NCI-H774 (cell line): ENCODE results near the gene FBXO33.
A peak's percentile ranks its signal among the peaks of the same experiment; 100 is the strongest.

Experiments used
- DNase-seq: peaks from one replicate; lab custom pipeline; 2025; lab: John Stamatoyannopoulos, UW

The FBXO33 gene

GRCh38 chr14:39432179-39432618 is at the start of gene FBXO33:
Gene FBXO33 (minus strand): TSS chr14:39432433. CDS start chr14:39432162, 271 bp downstream.
- DNase-seq: peak; percentile 89

GRCh38 chr14:39474416-39474911 is 42.2 kb upstream of the FBXO33 start:
- no peak for DNase-seq

- no peak for DNase-seq
Observed at GRCh38 chr14:39472078-39472477, 39.8 kb upstream of the FBXO33 start.

- DNase-seq: no peak
Observed at GRCh38 chr14:39469094-39469710, 37.0 kb upstream of the FBXO33 start.

- DNase-seq: no peak
Observed at GRCh38 chr14:39467889-39468524, 35.8 kb upstream of the FBXO33 start.

GRCh38 chr14:39459795-39460478 is 27.7 kb upstream of the FBXO33 start:
- DNase-seq: no peak

- DNase-seq: no peak
Observed at GRCh38 chr14:39456702-39457250, 24.5 kb upstream of the FBXO33 start.

- DNase-seq: no peak
Observed at GRCh38 chr14:39454906-39455539, 22.8 kb upstream of the FBXO33 start.

GRCh38 chr14:39452680-39453079 is 20.4 kb upstream of the FBXO33 start:
- no peak for DNase-seq

- DNase-seq: no peak
Observed at GRCh38 chr14:39451811-39452210, 19.6 kb upstream of the FBXO33 start.

GRCh38 chr14:39447175-39447661 is 15.0 kb upstream of the FBXO33 start:
- DNase-seq: no peak

GRCh38 chr14:39446131-39446744 is 14.0 kb upstream of the FBXO33 start:
- no peak for DNase-seq

- no peak for DNase-seq
Observed at GRCh38 chr14:39442293-39442692, 10.1 kb upstream of the FBXO33 start.

GRCh38 chr14:39441805-39442204 is 9.6 kb upstream of the FBXO33 start:
- DNase-seq: no peak

- DNase-seq: no peak
Observed at GRCh38 chr14:39440975-39441374, 8.7 kb upstream of the FBXO33 start.

GRCh38 chr14:39435241-39435640 is 3.0 kb upstream of the FBXO33 start:
- DNase-seq: no peak

- DNase-seq: peak; percentile 43
Observed at GRCh38 chr14:39434401-39434800, 2.2 kb upstream of the FBXO33 start.

- DNase-seq: no peak
Observed at GRCh38 chr14:39433452-39433813, 1.2 kb upstream of the FBXO33 start.

- DNase-seq: peak; percentile 93
Observed at GRCh38 chr14:39432619-39433451, 602 bp upstream of the FBXO33 start.

- DNase-seq: no peak
Observed at GRCh38 chr14:39431416-39432178, 636 bp downstream of the FBXO33 start.
